Mammary epithelial cell (primary cell): ENCODE results near the gene PLCG2.

ENCODE experiments used
- EZH2 ChIP-seq: IDR thresholded peaks from 2 replicates; pipeline ENCODE4 v1.6.1; 2012; ENCODE audit warnings: low read length, inconsistent platforms, borderline replicate concordance
- TF ChIP-seq, protein P1 (sequence below), 2 donors: IDR thresholded peaks in 1 of 2; conservative IDR thresholded peaks in 1 of 2; 2 replicates each; pipeline ENCODE4 v1.5.1; 2011 to 2012; ENCODE audit warnings: inconsistent platforms in 2 of 2, low read length in 2 of 2, mild to moderate bottlenecking in 2 of 2, control low read depth in 1 of 2, low read depth in 1 of 2; ENCODE audit not compliant: insufficient read depth in 1 of 2; ENCODE audit errors: extremely low read depth in 1 of 2

DNA sequence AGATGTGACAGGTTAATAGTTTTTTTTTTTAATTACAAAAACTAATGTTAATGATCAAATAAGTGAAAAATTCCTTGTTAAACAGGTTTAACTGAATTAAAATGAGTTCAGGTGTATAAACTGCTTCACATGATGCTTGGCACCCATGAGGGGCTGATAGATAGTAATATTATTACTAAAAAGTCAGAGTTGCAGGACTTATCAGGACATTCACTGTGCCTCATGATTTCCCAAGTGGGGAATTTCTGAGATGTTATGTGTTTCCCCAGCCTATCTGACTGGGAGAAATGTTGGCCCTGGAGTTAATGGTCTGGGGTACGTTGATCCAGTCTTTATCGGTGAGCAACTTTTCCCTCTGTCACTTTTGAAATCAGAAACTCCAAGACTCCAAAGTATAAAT, 102.1 kb downstream of the PLCG2 start:
- TF ChIP-seq, protein P1, sequence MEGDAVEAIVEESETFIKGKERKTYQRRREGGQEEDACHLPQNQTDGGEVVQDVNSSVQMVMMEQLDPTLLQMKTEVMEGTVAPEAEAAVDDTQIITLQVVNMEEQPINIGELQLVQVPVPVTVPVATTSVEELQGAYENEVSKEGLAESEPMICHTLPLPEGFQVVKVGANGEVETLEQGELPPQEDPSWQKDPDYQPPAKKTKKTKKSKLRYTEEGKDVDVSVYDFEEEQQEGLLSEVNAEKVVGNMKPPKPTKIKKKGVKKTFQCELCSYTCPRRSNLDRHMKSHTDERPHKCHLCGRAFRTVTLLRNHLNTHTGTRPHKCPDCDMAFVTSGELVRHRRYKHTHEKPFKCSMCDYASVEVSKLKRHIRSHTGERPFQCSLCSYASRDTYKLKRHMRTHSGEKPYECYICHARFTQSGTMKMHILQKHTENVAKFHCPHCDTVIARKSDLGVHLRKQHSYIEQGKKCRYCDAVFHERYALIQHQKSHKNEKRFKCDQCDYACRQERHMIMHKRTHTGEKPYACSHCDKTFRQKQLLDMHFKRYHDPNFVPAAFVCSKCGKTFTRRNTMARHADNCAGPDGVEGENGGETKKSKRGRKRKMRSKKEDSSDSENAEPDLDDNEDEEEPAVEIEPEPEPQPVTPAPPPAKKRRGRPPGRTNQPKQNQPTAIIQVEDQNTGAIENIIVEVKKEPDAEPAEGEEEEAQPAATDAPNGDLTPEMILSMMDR (conservative IDR thresholded peaks at IDR 0.05 in 1 of 2, IDR thresholded peaks at IDR 0.05 in 1 of 2; ENCODE audit: extremely low read depth in 1 of 2, insufficient read depth in 1 of 2, low read depth in 1 of 2, low read length in 2 of 2) = no peak
- no peak for TF ChIP-seq EZH2
